Activated CD4-positive, alpha-beta T cell treated with anti-CD3 and anti-CD28 coated beads for 24 hours (primary cell): ENCODE measurements around the gene NEU2.
"Not testable (repeated sequence)": the region's sequence is repeated elsewhere in the genome, so short reads cannot be mapped to it uniquely, and the experiment has no call there.

Source experiments
- DNase-seq, 2 donors: peaks; one replicate each; pipeline ENCODE4 v3.0.0-alpha.2; 2020; ENCODE audit warnings: low read depth in 2 of 2

NEU2 gene

GRCh38 chr2:233034091-233034882 lies 1.8 kb downstream of the NEU2 start:
- DNase-seq, result no peak

GRCh38 chr2:233035426-233036161 lies 3.1 kb downstream of the NEU2 start:
- no peak for DNase-seq

- DNase-seq, result no peak
Observed at GRCh38 chr2:233036162-233036838, 3.8 kb downstream of the NEU2 start.

- no peak for DNase-seq
Observed at GRCh38 chr2:233037078-233037477, 4.6 kb downstream of the NEU2 start.

- DNase-seq, result no peak
Observed at GRCh38 chr2:233039212-233039845, 6.9 kb downstream of the NEU2 start.

GRCh38 chr2:233039846-233040530 lies 7.5 kb downstream of the NEU2 start:
- no peak for DNase-seq

- no peak for DNase-seq
Observed at GRCh38 chr2:233040571-233040970, 8.1 kb downstream of the NEU2 start.

GRCh38 chr2:233041722-233042323 lies 9.4 kb downstream of the NEU2 start:
- DNase-seq, result no peak

GRCh38 chr2:233042549-233042948 lies 10.1 kb downstream of the NEU2 start:
- no peak for DNase-seq

GRCh38 chr2:233044974-233045605 lies 12.6 kb downstream of the NEU2 start:
- no peak for DNase-seq

GRCh38 chr2:233047206-233047605 lies 14.7 kb downstream of the NEU2 start:
- DNase-seq, result no peak

GRCh38 chr2:233047667-233048066 lies 15.2 kb downstream of the NEU2 start:
- DNase-seq, result no peak

- DNase-seq, result no peak
Observed at GRCh38 chr2:233048569-233049193, 16.2 kb downstream of the NEU2 start.

GRCh38 chr2:233049194-233049761 lies 16.8 kb downstream of the NEU2 start:
- no peak for DNase-seq

- DNase-seq, result no peak
Observed at GRCh38 chr2:233051241-233052149, 19.0 kb downstream of the NEU2 start.

GRCh38 chr2:233052517-233052916 lies 20.0 kb downstream of the NEU2 start:
- DNase-seq, result not testable (repeated sequence)

GRCh38 chr2:233053928-233054784 lies 21.7 kb downstream of the NEU2 start:
- DNase-seq, result peak; percentile 72 to 77

- DNase-seq, result no peak
Observed at GRCh38 chr2:233055362-233055761, 22.9 kb downstream of the NEU2 start.
